ENCODE data around the gene KRIT1. TPM values are rescaled to one million over a fixed set of nuclear protein-coding genes. Genes with fewer than 3 reads are reported as not detected.

The KRIT1 gene
- total RNA-seq, 1 donor from 2014 or later = 45.3 TPM

DNA sequence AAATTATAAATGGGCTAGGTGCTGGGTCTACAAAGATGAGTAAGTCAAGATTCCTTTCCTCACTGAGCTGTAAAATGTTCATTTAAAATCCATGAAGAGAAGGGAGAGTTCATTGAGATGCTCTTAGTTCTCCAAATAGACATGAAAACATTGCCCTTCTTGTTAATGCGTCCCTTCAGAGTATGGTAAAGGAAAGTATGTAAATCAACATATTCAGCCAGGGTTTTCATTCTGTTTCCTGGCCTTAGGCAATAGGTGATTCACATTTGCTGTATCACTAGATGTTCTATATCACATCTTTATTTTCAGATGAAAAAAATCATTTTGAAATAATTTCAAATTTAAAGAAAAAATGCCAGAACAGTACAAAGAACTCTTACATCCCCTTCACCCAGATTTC lies 5.5 kb upstream of the KRIT1 start:
- TF ChIP-seq, protein P1, sequence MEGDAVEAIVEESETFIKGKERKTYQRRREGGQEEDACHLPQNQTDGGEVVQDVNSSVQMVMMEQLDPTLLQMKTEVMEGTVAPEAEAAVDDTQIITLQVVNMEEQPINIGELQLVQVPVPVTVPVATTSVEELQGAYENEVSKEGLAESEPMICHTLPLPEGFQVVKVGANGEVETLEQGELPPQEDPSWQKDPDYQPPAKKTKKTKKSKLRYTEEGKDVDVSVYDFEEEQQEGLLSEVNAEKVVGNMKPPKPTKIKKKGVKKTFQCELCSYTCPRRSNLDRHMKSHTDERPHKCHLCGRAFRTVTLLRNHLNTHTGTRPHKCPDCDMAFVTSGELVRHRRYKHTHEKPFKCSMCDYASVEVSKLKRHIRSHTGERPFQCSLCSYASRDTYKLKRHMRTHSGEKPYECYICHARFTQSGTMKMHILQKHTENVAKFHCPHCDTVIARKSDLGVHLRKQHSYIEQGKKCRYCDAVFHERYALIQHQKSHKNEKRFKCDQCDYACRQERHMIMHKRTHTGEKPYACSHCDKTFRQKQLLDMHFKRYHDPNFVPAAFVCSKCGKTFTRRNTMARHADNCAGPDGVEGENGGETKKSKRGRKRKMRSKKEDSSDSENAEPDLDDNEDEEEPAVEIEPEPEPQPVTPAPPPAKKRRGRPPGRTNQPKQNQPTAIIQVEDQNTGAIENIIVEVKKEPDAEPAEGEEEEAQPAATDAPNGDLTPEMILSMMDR (conservative IDR thresholded peaks at IDR 0.05; ENCODE audit: low read depth, low read length) = no peak
- H3K4me3 ChIP-seq (ENCODE audit: low read depth, low read length) = no peak overlapping the region
- no peak for DNase-seq (ENCODE audit: low read depth)

GRCh38 chr7:92250603-92251002 lies 4.9 kb upstream of the KRIT1 start:
- TF ChIP-seq, protein P1 (conservative IDR thresholded peaks at IDR 0.05; ENCODE audit: low read depth, low read length) = no peak
- DNase-seq (ENCODE audit: low read depth) = no peak
- no peak overlapping the region for H3K4me3 ChIP-seq (ENCODE audit: low read depth, low read length)

- no peak for DNase-seq (ENCODE audit: low read depth)
- H3K4me3 ChIP-seq (ENCODE audit: low read depth, low read length) = peak overlapping the region; percentile 96
- TF ChIP-seq, protein P1 (conservative IDR thresholded peaks at IDR 0.05; ENCODE audit: low read depth, low read length) = no peak
Observed at GRCh38 chr7:92246360-92247101, 817 bp upstream of the KRIT1 start.

- TF ChIP-seq, protein P1 (conservative IDR thresholded peaks at IDR 0.05; ENCODE audit: low read depth, low read length) = no peak
- peak overlapping the region; percentile 96 for H3K4me3 ChIP-seq (ENCODE audit: low read depth, low read length)
- no peak for DNase-seq (ENCODE audit: low read depth)
Observed at GRCh38 chr7:92244808-92245486, 767 bp downstream of the KRIT1 start.

DNA sequence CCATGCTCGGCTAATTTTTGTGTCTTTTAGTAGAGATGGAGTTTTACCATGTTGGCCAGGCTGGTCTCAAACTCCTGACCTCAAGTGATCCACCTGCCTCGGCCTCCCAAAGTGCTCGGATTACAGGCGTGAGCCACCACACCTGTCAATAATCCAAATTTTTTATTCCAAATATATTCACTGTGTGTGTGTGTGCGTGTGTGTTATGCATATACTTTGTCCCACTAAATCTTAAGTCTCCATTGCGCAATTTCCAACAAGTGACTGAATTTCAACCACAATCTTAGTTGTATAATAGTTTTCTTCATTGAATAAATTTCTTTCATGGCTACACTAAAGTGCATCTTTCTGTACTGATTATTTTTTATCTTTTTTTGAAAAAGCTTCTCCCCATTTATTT lies 2.7 kb downstream of the KRIT1 start:
- DNase-seq (ENCODE audit: low read depth) = no peak
- TF ChIP-seq, protein P1 (conservative IDR thresholded peaks at IDR 0.05; ENCODE audit: low read depth, low read length) = no peak
- H3K4me3 ChIP-seq (ENCODE audit: low read depth, low read length) = no peak overlapping the region

GRCh38 chr7:92230547-92230946 lies 15.2 kb downstream of the KRIT1 start:
- DNase-seq (ENCODE audit: low read depth) = no peak
- no peak overlapping the region for H3K4me3 ChIP-seq (ENCODE audit: low read depth, low read length)
- TF ChIP-seq, protein P1 (conservative IDR thresholded peaks at IDR 0.05; ENCODE audit: low read depth, low read length) = no peak
